HepG2 (cell line): Measurements from ENCODE around the gene SNAPIN. TPM values are rescaled to one million over a fixed set of nuclear protein-coding genes. Genes with fewer than 3 reads are reported as not detected.

Experiments
- ATAC-seq: fragments of 200-7000 bp; cut with Tn5 transposase; 3 replicates; pipeline ENCODE4 v1.9.1; 2020; ENCODE audit warnings: mild to moderate bottlenecking, moderate library complexity
- BruUV-seq: library from RNA; stranded (reverse); fragments of 400-500 nt; replicated peaks from 2 replicates; lab custom pipeline; 2021; lab: Mats Ljungman, UMichigan
- CTCF ChIA-PET: fragments of 300-600 bp; formaldehyde crosslinking; extraction: SDS; loops from one replicate; lab custom pipeline; 2021; ENCODE audit warnings: low total read pairs, inconsistent platforms, low intra/inter-chr PET ratio; lab: Yijun Ruan, JAX
- POLR2A ChIA-PET: fragments of 350-600 bp; sonication (Branson Sonifier 250); formaldehyde crosslinking; loops from one replicate; lab custom pipeline; 2020; ENCODE audit warnings: antibody characterized with exemption, inconsistent platforms; lab: Yijun Ruan, JAX
- DNase-seq: peaks from one replicate; pipeline ENCODE4 v3.0.0-alpha.2; 2015; ENCODE audit warnings: low spot score
- FAIRE-seq: peaks from 3 replicates; lab custom pipeline; 2011; peaks lifted over from hg19 to GRCh38; lab: Jason Lieb, UNC
- H2AFZ ChIP-seq: one replicate; pipeline ENCODE4 v1.6.1; 2011; ENCODE audit warnings: low read length, inconsistent platforms
- H3K27ac ChIP-seq: fragments of 300-600 bp; 3 replicates; pipeline ENCODE4 v1.8.0; 2011; ENCODE audit warnings: mixed run types, mild to moderate bottlenecking, mixed read lengths, low read length, inconsistent platforms; ENCODE audit not compliant: insufficient read depth; ENCODE audit errors: extremely low read length
- H3K27me3 ChIP-seq, 2 experiments: fragments of 200-600 bp in 1 of 2; 2 replicates in 1 of 2; 3 replicates in 1 of 2; pipeline versions ENCODE4 v1.6.0 to v1.8.0; 2011; ENCODE audit warnings: low read length in 2 of 2, mild to moderate bottlenecking in 2 of 2, moderate library complexity in 2 of 2, inconsistent platforms in 1 of 2; ENCODE audit not compliant: insufficient read depth in 2 of 2, control insufficient read depth in 1 of 2
- H3K36me3 ChIP-seq, 2 experiments: fragments of 200-600 bp in 1 of 2; replicated peaks in 1 of 2; 2 replicates in 1 of 2; 3 replicates in 1 of 2; pipeline versions ENCODE4 v1.5.1 to v1.8.0; 2011; ENCODE audit warnings: low read length in 2 of 2, inconsistent platforms in 1 of 2; ENCODE audit not compliant: insufficient read depth in 2 of 2, control insufficient read depth in 1 of 2
- H3K4me1 ChIP-seq: 2 replicates; pipeline ENCODE4 v1.5.1; 2012; ENCODE audit warnings: low read length, inconsistent platforms; ENCODE audit not compliant: insufficient read depth
- H3K4me2 ChIP-seq: 2 replicates; pipeline ENCODE4 v1.6.0; 2011; ENCODE audit warnings: low read depth, low read length, inconsistent platforms
- H3K4me3 ChIP-seq, 3 experiments: fragments of 200-600 bp in 1 of 3; sonication (generic), shearing (Covaris generic) in 1 of 3; replicated peaks in 1 of 3; 2 replicates each; pipeline ENCODE4 v1.5.1; 2011 to 2016; ENCODE audit warnings: low read length in 3 of 3, inconsistent platforms in 2 of 3, low read depth in 2 of 3, mild to moderate bottlenecking in 2 of 3, control low read depth in 1 of 3, mixed read lengths in 1 of 3; ENCODE audit not compliant: insufficient read depth in 1 of 3
- H3K79me2 ChIP-seq: one replicate; pipeline ENCODE4 v1.6.1; 2011; ENCODE audit warnings: low read length, inconsistent platforms; ENCODE audit not compliant: insufficient read depth
- H3K9ac ChIP-seq: 2 replicates; pipeline ENCODE4 v1.6.0; 2011; ENCODE audit warnings: mild to moderate bottlenecking, low read depth, low read length, inconsistent platforms; ENCODE audit not compliant: insufficient read depth
- H3K9me3 ChIP-seq: 2 replicates; pipeline ENCODE4 v1.5.1; 2012; ENCODE audit warnings: mild to moderate bottlenecking, low read length
- H4K20me1 ChIP-seq: 2 replicates; pipeline ENCODE4 v1.6.0; 2011; ENCODE audit warnings: inconsistent platforms, mild to moderate bottlenecking, low read length, moderate library complexity; ENCODE audit not compliant: insufficient read depth
- GFI1 ChIP-seq: sonication (generic); formaldehyde crosslinking; IDR thresholded peaks from 2 replicates; pipeline ENCODE4 v1.5.0; 2020; ENCODE audit warnings: missing genetic modification reagents, mild to moderate bottlenecking, borderline replicate concordance
- HIVEP1 ChIP-seq: sonication (generic); formaldehyde crosslinking; IDR thresholded peaks from 2 replicates; pipeline ENCODE4 v1.4.0; 2020; ENCODE audit warnings: mild to moderate bottlenecking, missing genetic modification reagents
- MTA1 ChIP-seq: sonication (generic); formaldehyde crosslinking; IDR thresholded peaks from 2 replicates; pipeline ENCODE4 v1.4.0; 2020; ENCODE audit warnings: missing genetic modification reagents, mild to moderate bottlenecking, borderline replicate concordance
- POGZ ChIP-seq: sonication (generic); formaldehyde crosslinking; IDR thresholded peaks from 2 replicates; pipeline ENCODE4 v1.4.0; 2020; ENCODE audit warnings: mild to moderate bottlenecking, missing genetic modification reagents
- PRPF4 ChIP-seq: fragments of 200-400 bp; formaldehyde crosslinking; IDR thresholded peaks from 2 replicates; pipeline ENCODE4 v1.6.1; 2016; ENCODE audit warnings: low read length, low read depth; ENCODE audit not compliant: poor library complexity, severe bottlenecking
- SNAI1 ChIP-seq: sonication (generic); formaldehyde crosslinking; IDR thresholded peaks from 2 replicates; pipeline ENCODE4 v1.5.0; 2020; ENCODE audit warnings: mild to moderate bottlenecking, missing genetic modification reagents, borderline replicate concordance
- TAF15 ChIP-seq: fragments of 200-400 bp; formaldehyde crosslinking; IDR thresholded peaks from one replicate; pipeline ENCODE4 v1.6.1; 2018; ENCODE audit warnings: mild to moderate bottlenecking, low read depth, low read length; ENCODE audit not compliant: poor library complexity, severe bottlenecking
- TBX2 ChIP-seq: sonication (generic); formaldehyde crosslinking; IDR thresholded peaks from 2 replicates; pipeline ENCODE4 v1.5.0; 2020; ENCODE audit warnings: missing genetic modification reagents, mild to moderate bottlenecking, borderline replicate concordance
- ZKSCAN5 ChIP-seq: sonication (generic); formaldehyde crosslinking; IDR thresholded peaks from 2 replicates; pipeline ENCODE4 v1.5.1; 2020; ENCODE audit warnings: mild to moderate bottlenecking, missing genetic modification reagents
- ZMYM3 ChIP-seq: sonication (generic); formaldehyde crosslinking; IDR thresholded peaks from 2 replicates; pipeline ENCODE4 v1.5.1; 2020; ENCODE audit warnings: mild to moderate bottlenecking, missing genetic modification reagents
- ZNF282 ChIP-seq: fragments of 450-650 bp; IDR thresholded peaks from 2 replicates; pipeline ENCODE4 v1.6.1; 2018; ENCODE audit not compliant: partially characterized antibody
- ZNF598 ChIP-seq: sonication (generic); formaldehyde crosslinking; IDR thresholded peaks from 2 replicates; pipeline ENCODE4 v1.5.1; 2020; ENCODE audit warnings: mild to moderate bottlenecking, missing genetic modification reagents, borderline replicate concordance
- ZNF879 ChIP-seq: sonication (generic); formaldehyde crosslinking; IDR thresholded peaks from 2 replicates; pipeline ENCODE4 v1.8.1; 2023; ENCODE audit warnings: missing genetic modification reagents
- WGBS: methylation state at CpG from one replicate; pipeline ENCODE4 v1.1.6; 2017; ENCODE audit warnings: low lambda C conversion rate; 5-methylcytosine and 5-hydroxymethylcytosine counted together
- in situ Hi-C: cut with HindIII; loops from 2 replicates; pipeline ENCODE4 v1.10.0; 2017; ENCODE audit warnings: low pct_unique_long_range_greater_than_20kb; ENCODE audit not compliant: extremely low pct_ligation_motif_present
- intact Hi-C: fragments of 100-400 bp; cut with micrococcal nuclease; formaldehyde crosslinking; loops from one replicate; pipeline ENCODE4 v1.10.0; 2022; ENCODE audit not compliant: unreplicated experiment
- polyA plus RNA-seq, 8 experiments: library from polyadenylated mRNA; depleted of rRNA in 3 of 8; stranded (reverse) in 7 of 8; unstranded in 1 of 8; fragments of >200 nt; fragmentation: Illumina TruSeq in 4 of 8; extraction: Trizol in 4 of 8; gene quantifications; 2 replicates each; pipeline versions ENCODE4 v1.2.1 to v1.2.3, GENCODE V29; 2011 to 2016; ENCODE audit warnings: low read depth in 4 of 8, missing spikeins in 1 of 8, mixed read lengths in 1 of 8; ENCODE audit not compliant: insufficient read depth in 1 of 8
- total RNA-seq, 5 experiments: library from RNA; depleted of rRNA; stranded (reverse); fragments of >200 nt; fragmentation: Illumina TruSeq; extraction: Trizol; gene quantifications; 2 replicates each; pipeline ENCODE4 v1.2.3, GENCODE V29; 2016; ENCODE audit warnings: low read depth in 1 of 5
- TF ChIP-seq, protein P1 (sequence below): sonication (generic); formaldehyde crosslinking; IDR thresholded peaks from 2 replicates; pipeline ENCODE4 v1.5.0; 2020; ENCODE audit warnings: missing genetic modification reagents
- TF ChIP-seq, protein P2 (sequence below): sonication (generic); formaldehyde crosslinking; IDR thresholded peaks from 2 replicates; pipeline ENCODE4 v1.4.0; 2020; ENCODE audit warnings: missing genetic modification reagents
- TF ChIP-seq, protein P3 (sequence below): sonication (generic); formaldehyde crosslinking; IDR thresholded peaks from 2 replicates; pipeline ENCODE4 v1.4.0; 2020; ENCODE audit warnings: missing genetic modification reagents
- TF ChIP-seq, protein P4 (sequence below): sonication (generic); formaldehyde crosslinking; IDR thresholded peaks from 2 replicates; pipeline ENCODE4 v1.5.1; 2020; ENCODE audit warnings: mild to moderate bottlenecking, missing genetic modification reagents, moderate library complexity
- TF ChIP-seq, protein P5 (sequence below): sonication (generic); formaldehyde crosslinking; IDR thresholded peaks from 2 replicates; pipeline ENCODE4 v1.8.1; 2023; ENCODE audit warnings: missing genetic modification reagents, mild to moderate bottlenecking, borderline replicate concordance

SNAPIN gene
- total and polyA plus RNA-seq, 2 of the 13 experiments (the other 11 are each of a cell fraction or from before 2014, with no cell fraction given): 23.9 to 25.7 TPM

DNA sequence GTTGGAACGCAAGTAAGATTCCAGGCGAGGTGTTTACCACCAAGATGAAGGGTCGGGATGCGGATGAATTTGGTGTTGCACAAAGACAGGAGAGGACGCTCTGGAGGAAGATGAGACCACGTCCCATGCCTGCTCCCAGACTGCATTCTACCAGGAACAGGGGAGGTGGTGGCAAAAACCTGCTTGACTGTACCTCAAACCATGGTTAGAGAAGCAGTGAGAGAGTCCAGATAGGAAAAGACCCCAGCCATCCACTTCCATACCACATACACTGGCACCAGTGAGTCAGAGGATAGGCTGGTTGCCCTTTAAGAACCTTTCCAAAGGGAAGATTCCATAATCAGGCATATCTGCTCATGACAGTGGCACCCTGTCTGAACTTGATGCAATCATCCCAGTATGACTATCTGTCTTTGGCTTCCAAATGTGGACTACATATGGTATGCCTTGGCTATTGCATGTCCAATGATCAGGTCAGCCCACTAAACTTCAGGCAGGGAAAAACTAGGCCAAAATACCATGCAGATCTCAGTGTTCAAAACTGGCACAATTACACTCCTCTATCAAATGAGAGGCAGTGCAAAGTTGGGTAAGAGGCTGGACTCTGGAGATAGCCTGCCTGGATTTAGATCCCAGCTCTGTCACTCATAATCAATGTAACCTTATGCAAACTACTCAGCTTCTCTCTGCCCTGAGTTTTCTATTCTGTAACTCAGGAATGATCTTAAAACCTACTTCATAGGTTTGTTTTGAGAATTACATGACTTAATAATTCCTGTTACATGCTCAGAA, 40.6 kb downstream of the SNAPIN start:
- in situ Hi-C loops (no loop called here), intact Hi-C loops (no loop called here)
- Histone ChIP-seq H3K27me3 (no peaks in the 10 kb centered on the region), H3K4me3 (no peak overlapping the region), H4K20me1 (no peaks in the 10 kb centered on the region), H3K27ac (no peak overlapping the region), H2AFZ (no peak overlapping the region), H3K9me3 (no peaks in the 10 kb centered on the region), H3K4me2 (no peak overlapping the region), H3K4me1 (peaks cover 21% of the 10 kb centered on the region), H3K36me3 (no peaks in the 10 kb centered on the region), H3K9ac (no peak overlapping the region), H3K79me2 (no peaks in the 10 kb centered on the region)
- 83% methylated on average over 6 of the region's 6 CpGs for WGBS
- no peak for DNase-seq
- no peak for FAIRE-seq
- CTCF ChIA-PET: no interaction called here
- no peak for ATAC-seq
- no TSS peak for BruUV-seq
- TF ChIP-seq MTA1 (CRISPR knock-in tag) (no peak), ZNF598 (no peak), ZNF282 (no peak), PRPF4 (no peak), POGZ (CRISPR knock-in tag) (no peak), TAF15 (no peak), HIVEP1 (no peak), TBX2 (no peak), ZKSCAN5 (CRISPR knock-in tag) (no peak), SNAI1 (CRISPR knock-in tag) (no peak), ZNF879 (CRISPR knock-in tag) (no peak), ZMYM3 (CRISPR knock-in tag) (no peak), GFI1 (CRISPR knock-in tag) (no peak)
- TF ChIP-seq, protein P1, sequence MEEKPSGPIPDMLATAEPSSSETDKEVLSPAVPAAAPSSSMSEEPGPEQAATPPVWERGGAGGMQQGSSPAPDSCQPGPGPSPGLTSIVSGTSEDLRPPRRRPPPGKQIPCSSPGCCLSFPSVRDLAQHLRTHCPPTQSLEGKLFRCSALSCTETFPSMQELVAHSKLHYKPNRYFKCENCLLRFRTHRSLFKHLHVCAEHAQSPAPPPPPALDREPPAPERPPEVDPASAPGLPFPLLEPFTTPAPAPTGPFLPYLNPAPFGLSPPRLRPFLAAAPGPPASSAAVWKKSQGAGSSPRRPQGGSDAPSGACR (CRISPR knock-in tag): no peak
- TF ChIP-seq, protein P2, sequence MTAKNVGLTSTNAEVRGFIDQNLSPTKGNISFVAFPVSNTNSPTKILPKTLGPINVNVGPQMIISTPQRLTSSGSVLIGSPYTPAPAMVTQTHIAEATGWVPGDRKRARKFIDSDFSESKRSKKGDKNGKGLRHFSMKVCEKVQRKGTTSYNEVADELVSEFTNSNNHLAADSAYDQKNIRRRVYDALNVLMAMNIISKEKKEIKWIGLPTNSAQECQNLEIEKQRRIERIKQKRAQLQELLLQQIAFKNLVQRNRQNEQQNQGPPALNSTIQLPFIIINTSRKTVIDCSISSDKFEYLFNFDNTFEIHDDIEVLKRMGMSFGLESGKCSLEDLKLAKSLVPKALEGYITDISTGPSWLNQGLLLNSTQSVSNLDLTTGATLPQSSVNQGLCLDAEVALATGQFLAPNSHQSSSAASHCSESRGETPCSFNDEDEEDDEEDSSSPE: no peak
- TF ChIP-seq, protein P3, sequence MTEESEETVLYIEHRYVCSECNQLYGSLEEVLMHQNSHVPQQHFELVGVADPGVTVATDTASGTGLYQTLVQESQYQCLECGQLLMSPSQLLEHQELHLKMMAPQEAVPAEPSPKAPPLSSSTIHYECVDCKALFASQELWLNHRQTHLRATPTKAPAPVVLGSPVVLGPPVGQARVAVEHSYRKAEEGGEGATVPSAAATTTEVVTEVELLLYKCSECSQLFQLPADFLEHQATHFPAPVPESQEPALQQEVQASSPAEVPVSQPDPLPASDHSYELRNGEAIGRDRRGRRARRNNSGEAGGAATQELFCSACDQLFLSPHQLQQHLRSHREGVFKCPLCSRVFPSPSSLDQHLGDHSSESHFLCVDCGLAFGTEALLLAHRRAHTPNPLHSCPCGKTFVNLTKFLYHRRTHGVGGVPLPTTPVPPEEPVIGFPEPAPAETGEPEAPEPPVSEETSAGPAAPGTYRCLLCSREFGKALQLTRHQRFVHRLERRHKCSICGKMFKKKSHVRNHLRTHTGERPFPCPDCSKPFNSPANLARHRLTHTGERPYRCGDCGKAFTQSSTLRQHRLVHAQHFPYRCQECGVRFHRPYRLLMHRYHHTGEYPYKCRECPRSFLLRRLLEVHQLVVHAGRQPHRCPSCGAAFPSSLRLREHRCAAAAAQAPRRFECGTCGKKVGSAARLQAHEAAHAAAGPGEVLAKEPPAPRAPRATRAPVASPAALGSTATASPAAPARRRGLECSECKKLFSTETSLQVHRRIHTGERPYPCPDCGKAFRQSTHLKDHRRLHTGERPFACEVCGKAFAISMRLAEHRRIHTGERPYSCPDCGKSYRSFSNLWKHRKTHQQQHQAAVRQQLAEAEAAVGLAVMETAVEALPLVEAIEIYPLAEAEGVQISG (CRISPR knock-in tag): no peak
- TF ChIP-seq, protein P4, sequence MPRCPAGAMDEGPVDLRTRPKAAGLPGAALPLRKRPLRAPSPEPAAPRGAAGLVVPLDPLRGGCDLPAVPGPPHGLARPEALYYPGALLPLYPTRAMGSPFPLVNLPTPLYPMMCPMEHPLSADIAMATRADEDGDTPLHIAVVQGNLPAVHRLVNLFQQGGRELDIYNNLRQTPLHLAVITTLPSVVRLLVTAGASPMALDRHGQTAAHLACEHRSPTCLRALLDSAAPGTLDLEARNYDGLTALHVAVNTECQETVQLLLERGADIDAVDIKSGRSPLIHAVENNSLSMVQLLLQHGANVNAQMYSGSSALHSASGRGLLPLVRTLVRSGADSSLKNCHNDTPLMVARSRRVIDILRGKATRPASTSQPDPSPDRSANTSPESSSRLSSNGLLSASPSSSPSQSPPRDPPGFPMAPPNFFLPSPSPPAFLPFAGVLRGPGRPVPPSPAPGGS (CRISPR knock-in tag): no peak
- TF ChIP-seq, protein P5, sequence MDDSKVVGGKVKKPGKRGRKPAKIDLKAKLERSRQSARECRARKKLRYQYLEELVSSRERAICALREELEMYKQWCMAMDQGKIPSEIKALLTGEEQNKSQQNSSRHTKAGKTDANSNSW (CRISPR knock-in tag): no peak
- POLR2A ChIA-PET: interaction anchor here (1.3 kb wide), 1 partner anchor 29 kb away, joined by 3 read pairs; the partner anchor contains the start of gene INTS3
